Jurkat, Clone E6-1 (cell line): ENCODE data around the gene ANKRD44.

Experiments used
- DNase-seq: peaks from one replicate; pipeline ENCODE4 v3.0.0-alpha.2; 2011; ENCODE audit warnings: low read depth, low spot score
- H3K4me3 ChIP-seq: 2 replicates; pipeline ENCODE4 v1.5.1; 2011; ENCODE audit warnings: mild to moderate bottlenecking, low read length, control low read depth, moderate library complexity

The ANKRD44 gene

DNA sequence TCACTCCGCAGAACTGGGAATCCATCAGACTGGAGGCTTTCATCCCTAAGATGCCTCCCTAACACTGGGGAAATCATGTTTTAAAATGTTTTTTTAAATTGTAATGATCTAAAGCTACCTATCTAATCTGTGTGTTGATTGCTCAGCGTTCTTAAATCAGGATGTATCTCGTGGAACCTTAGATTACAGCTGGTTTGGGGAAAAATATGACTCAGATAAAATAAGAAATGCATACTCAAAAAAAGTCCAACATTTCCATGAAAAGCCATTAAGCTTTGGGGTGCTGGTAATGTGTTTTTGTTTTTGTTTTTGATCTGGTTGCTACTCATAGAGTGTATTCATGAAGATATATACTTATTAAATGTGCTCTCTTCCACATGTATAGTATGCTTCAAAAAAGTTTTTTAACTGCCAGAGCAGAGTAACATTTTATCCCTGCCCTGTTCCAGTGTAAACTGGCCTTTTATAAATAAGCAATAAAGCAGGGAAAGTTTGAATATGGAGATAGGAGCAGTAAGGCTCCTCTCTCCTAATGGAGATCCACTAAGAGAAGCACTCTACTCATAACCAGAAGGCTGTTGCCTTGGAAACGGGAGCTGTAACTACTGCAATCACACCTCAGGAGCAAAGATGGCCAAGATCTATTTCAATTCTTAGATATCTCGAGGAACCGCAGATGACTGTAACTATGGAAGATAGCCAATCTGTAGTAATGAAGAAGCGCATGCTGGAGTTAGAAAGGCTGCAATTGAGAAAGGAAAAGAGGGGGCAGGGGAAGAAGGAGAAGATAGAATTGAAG lies 41.6 kb downstream of the ANKRD44 start:
- DNase-seq: no peak
- H3K4me3 ChIP-seq: no peak overlapping the region

DNA sequence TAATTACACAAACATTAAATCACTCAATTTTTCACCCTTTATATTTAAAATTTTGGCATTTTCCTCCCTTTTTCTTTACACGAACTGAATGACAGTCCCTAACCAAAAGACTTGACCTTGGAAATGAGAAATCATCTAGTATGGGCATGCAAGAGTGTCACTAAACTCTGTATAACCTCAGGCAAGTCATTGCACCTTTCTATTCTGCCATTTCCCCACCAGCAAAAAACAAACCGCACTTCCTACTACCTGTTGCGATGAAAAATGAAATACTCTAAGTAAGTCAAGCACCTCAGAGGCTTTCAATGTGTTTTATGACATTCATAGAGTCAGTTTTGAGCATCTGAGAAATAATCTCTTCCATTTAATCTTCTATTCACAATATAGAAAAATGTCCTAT lies 44.1 kb downstream of the ANKRD44 start:
- no peak overlapping the region for H3K4me3 ChIP-seq
- DNase-seq: no peak

DNA sequence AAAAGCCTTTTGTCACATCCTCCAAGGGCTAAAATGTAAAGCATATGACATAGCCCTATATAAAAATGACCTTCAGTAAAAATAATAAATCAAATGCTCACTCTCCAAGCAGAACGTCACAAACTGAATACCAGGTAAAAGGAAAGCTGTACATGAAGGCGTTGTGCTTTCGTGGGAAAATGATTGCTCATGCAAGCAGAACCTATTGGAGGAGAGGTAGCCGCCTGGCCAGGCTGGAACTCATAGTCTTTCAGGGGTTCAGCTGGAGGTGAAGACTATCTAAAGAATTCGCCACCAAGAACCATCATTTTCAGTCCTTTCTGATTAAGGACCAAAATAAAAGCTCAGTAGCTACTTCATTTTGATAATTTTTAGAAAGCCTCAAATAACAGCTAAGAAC lies 44.7 kb downstream of the ANKRD44 start:
- no peak for DNase-seq
- no peak overlapping the region for H3K4me3 ChIP-seq

DNA sequence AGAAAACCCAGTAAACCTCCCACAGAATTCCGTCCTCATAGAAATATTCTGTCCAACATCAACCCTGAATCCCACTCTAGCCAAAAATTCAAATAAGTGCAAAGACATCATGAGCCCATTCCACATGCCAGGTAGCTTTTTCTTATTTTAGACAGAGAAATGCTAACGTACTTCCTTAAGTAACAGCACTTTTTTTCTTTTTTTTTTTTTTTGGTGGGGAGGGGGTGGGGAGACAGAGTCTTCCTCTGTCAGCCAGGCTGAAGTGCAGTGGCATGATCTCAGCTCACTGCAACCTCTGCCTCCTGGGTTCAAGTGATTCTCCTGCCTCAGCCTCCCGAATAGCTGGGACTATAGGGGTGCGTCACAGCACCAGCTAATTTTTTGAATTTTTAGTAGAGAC lies 45.5 kb downstream of the ANKRD44 start:
- no peak overlapping the region for H3K4me3 ChIP-seq

DNA sequence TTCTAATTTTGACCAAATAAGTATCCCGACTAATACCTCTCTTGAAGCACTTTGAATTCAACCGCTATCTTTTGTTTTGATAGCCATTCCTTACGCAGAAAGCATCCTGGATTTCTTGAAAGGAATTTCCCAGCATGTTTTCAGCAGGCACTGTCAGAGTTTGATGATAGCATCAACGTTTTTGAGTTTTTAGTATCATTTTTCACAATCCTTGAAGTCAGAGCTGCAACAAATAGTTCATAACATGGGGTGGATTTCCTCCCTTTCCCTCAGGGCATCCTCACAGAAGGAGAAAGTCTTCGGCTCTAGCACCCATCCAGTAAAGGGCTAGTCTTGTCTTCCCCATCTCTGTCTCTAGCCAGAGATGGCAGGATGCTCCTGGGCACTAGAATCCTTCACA lies 46.2 kb downstream of the ANKRD44 start:
- no peak overlapping the region for H3K4me3 ChIP-seq
- DNase-seq: no peak

More for the DNA sequence above, 45.5 kb downstream of the ANKRD44 start:
- DNase-seq: no peak

DNA sequence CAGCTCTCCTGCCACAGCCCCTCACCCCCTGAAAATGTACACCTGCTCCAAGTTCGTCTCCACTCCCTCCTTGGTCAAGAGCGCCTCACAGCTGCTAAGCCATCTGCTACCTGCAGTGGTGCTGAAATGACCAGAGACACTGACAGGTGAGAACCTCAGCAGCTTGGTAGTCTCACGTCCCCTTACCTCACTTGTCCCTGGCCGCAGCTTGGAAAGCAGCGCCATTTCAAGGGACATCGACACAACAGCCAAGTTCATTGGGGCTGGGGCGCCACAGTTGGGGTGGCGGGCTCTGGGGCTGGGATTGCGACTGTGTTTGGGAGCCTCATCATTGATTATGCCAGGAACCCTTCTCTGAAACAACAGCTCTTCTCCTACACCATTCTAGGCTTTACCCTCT lies 47.5 kb downstream of the ANKRD44 start:
- DNase-seq: no peak
- H3K4me3 ChIP-seq: no peak overlapping the region

DNA sequence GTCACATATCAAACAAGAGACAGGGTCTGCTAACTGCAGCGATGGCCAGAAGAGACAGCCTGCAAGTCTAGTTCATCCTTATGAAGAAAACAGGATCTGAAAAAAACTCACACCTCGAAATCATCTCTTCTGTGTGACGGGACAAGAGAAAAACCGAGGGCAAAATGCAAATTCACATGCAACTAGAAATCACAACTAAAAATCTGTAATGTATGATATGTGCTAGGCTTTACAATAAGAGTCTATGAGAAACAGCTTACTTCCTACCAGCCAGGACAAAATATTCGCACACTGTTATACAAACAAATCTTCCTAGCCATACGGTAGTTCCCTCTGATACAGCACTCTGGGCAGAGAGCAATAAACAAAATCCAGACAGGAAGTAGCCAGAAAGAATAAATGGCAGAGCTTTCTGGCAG lies 48.8 kb downstream of the ANKRD44 start:
- no peak for DNase-seq
- no peak overlapping the region for H3K4me3 ChIP-seq

DNA sequence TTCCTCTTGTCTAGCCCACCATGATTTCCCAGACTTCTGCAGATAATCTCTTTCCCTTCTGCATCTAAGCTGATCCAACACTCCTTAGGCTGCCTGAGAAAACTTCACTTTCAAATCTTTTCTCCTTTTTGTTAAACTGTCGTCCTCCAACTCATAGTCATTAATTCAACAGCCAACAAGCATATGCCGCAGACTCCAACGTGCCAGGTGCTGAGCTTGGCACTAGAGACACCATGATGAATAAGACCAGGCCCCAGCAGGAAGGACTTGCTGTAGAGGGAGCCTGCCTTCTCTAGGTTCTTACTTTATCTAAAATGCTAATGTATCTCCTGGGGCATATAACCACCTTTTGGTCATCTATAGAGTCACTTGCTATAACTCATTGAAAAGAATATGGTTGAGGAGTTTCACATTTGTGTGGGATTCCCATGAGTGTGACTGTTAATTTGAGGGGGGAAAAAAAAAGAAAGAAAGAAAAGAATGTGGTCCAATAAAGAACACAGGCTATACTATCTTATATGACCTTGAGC lies 51.0 kb downstream of the ANKRD44 start:
- DNase-seq: no peak
- no peak overlapping the region for H3K4me3 ChIP-seq

DNA sequence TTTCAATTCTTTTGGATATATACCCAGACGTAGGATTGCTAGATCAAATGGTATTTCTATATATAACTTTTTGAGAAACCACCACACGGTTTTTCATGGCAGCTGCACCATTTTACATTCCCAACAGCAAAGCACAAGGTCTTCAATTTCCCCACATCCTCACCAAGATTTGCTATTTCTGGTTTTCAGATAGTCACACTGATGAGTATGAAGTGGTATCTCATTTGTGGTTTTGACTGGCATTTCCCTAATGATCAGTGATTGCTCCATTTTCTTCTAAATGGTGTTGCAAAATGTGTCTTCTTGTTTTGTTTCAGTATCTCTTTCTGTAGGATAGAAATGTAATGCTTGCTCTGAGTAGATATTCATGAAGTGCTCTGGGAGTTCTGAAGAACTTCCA lies 52.0 kb downstream of the ANKRD44 start:
- peak; percentile 49 for DNase-seq
- no peak overlapping the region for H3K4me3 ChIP-seq

DNA sequence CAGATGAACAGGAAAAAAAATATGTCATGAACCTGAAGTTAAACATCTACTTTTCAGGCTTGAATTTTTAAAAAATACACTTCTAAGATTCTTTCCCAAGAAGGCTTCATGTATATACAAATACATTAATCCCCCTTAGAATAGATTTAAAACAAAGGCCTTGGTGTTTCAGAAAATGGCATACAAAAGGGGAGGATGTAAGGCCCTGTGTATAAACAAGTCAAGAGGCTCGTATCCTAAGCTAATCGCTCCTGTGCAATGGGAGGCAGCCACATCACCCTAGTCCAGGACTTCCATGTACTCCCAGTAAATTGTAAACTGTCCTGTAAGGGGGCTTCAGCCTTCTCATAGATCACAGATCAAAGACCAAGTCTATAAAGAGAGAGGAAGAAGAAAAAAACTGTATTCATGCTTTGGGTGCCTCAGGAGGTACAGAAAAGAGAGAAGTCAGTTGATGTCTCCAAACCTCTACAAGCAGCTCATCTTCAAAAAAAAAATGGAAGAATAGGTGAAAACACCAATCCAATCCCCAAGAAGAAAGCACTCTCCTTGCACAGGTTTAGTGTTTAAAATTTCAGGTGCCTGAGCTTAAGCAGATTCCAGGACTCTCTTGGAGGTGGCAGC lies 53.9 kb downstream of the ANKRD44 start:
- no peak overlapping the region for H3K4me3 ChIP-seq
- peak; percentile 17 for DNase-seq

DNA sequence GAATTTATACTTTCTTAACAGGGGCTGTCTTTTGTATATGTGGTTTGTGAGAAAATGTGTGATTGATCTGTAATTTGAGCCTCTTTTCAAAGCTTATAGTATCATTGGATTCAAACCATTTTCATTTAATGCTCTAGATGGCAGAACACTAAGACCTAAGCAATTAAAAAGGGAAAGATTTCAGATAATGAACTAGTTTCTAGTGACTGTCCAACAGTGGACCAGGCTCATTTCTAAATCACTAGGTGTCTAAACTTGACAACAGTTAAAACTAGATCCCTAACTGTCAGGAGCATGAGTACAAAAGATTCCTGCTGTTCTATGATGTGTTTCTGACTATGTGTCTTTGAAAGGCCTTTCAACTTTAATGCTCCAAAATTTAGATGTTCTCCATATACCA lies 54.6 kb downstream of the ANKRD44 start:
- no peak overlapping the region for H3K4me3 ChIP-seq
- DNase-seq: no peak

DNA sequence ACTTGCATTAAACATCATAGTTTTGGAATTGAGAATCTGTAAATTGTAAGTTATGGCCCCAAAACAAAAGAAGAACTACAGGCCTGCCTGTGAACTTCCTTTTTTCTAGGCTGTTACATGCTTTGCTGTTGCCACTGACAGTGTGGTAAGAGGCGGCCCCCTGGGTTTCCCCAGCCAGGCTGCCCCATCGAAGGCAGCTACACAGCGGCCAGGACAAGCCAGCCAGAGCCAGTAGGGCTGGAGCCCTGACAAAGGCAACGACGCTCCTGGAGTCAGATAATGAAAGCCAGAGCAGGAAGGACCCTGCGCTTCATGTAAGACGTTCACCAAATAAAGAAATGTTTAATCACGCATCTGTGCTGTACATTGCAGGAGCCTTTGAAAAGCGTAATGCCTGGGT lies 55.0 kb downstream of the ANKRD44 start:
- DNase-seq: peak; percentile 23
- H3K4me3 ChIP-seq: no peak overlapping the region

DNA sequence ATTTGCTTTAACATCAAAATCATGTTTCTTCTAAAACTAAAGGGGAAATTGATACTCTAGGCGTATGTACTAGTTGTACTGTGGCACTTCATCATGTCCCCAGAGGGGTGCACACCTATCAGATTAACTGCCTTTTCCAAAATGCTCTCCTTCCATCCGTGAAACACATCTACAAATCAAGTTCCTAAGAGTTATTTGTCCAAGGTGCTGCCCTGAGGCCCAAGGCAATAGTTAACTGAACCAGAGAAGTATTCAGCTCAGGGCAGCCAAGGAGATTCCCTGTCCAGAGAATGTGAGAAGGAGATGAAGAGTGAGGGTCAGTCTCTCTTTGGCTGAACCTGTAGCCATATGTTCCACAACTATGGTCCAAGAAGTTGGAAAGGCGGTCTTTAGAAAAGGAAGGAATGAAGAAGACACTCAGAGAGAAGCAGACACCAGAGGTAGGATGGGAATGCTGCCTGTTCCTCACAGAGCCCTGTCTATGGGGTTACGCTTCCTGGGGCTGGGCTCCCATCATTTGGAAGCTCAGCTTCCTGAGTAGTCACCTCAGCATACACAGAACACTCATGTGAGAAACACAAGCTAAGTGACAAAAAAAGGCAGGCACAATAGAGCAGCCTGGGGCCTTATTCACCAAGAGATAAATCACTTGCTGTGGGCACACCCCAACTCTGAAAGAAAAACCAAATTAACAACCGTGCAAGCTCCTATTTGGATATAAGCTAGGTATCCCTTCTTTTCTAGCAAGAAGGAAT lies 55.6 kb downstream of the ANKRD44 start:
- no peak for DNase-seq
- H3K4me3 ChIP-seq: no peak overlapping the region

DNA sequence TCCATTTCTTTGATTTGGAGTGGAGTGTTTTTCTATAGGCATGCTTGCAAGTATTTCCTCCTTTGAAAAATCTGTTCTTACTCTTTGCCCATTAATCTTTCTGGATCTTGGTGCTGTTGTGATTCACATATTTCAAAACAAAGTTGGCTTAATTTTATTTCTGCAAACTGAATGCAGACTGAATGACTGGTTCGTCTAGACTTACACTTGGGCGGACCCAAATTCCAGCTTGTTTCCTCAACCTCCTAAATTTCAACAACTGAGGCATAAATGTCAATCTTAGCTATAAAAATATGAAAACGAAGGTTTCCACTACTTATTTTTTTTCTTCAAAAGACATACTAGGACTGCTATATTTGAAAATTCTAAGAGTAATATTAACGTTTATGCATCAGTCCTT lies 59.0 kb downstream of the ANKRD44 start:
- no peak overlapping the region for H3K4me3 ChIP-seq
- no peak for DNase-seq

DNA sequence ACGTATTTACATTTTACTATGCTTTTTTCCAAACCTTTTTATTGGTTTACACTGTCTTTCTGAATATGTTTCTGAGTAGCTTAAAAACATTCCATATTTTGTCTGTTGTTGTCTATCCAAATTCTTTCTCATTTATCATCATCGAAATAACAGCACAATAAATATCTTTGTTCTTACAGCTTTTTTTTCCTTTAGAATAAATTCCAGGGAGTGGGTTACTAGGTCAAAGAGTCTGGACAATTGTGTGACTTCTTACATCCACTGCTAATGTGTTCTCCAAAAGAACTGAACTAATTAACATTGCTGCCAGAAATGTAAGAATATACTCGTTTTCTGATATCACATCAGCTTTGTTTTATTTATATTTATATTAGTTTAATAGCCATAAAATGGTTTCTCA lies 59.4 kb downstream of the ANKRD44 start:
- H3K4me3 ChIP-seq: no peak overlapping the region
- DNase-seq: no peak

DNA sequence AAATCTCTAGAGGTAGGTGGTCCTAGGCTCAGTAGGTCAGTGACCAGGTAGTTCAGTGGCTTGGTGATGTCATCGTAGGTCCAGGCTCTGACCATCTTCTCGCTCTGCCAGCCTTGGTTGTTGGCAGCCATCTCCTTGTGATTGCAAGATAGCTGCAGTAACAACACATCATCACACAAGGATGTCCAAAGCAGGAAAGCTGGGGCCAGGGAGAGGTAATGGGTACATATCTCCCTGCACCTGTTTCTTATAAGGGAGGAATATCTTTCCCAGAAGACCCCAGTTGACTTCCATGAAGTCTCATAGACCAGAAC lies 60.5 kb downstream of the ANKRD44 start:
- DNase-seq: no peak
- no peak overlapping the region for H3K4me3 ChIP-seq

DNA sequence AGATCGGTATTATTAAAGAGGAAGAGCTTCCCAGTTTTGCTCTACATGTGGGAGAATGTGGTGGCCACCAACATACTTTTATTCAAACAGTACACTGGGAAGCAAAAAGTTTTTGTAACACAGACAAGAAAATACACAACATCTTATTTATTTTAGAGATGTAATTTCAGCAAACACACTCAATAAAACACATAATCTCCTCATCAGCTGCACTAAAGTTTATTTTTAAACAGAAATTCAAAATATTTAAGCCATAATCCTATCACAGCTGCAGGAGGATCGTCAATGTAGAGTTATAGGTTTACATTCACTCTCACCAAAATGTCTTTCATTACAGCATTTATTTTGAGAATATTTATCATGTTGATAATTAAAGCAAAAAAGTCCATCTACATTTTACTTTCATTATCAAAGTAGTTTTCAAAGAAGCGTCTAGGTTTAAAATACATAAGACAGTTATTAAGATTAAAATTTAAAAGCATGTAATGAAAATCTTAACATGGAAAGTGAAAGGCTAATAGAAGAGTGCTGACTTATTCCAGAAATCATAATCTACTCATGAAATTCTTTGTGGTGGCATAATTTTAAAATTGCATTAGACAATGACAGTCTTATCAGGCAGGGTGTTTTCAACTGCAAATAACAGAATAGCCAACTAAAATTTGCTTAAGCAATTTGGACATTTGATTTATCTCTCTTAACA lies 61.0 kb downstream of the ANKRD44 start:
- no peak overlapping the region for H3K4me3 ChIP-seq
- DNase-seq: no peak

DNA sequence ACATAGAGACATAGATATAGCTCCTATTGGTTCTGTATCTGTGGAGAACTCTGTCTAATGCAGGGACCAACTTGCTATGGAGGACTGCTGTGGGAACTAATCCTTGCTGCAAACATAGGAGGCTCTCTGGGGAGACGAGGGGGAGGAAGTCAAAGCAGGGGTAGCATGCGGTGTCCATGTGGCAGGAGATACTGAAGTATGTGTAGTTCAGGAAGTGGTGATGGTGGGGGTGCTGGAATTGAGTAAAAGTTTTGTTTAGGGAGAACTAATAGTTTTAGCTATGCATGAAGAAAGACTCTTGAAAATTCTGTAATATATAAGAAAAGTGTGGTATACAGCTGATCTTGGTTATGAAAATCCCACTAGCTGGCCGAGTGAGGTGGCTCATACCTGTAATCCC lies 62.0 kb downstream of the ANKRD44 start:
- DNase-seq: peak; percentile 37
- H3K4me3 ChIP-seq: no peak overlapping the region

DNA sequence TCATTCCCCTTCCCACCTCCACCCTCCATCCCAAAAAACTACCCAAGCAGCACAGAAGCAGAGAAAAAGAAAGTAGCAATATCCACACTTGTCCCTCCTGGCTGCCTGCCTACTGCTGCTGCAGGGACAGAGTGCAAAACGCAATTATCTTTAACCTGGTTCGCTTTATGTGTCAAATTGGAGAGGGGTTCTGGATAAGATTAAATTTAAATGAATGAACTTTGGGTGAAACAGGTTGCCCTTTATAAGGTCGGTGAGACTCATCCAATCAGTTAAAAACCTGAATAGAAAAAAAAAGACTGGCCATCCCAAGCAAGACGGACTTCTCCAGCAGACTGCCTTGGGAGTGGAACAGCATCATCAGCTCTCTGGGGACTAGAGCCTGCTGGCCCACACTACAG lies 62.6 kb downstream of the ANKRD44 start:
- no peak overlapping the region for H3K4me3 ChIP-seq
- no peak for DNase-seq

DNA sequence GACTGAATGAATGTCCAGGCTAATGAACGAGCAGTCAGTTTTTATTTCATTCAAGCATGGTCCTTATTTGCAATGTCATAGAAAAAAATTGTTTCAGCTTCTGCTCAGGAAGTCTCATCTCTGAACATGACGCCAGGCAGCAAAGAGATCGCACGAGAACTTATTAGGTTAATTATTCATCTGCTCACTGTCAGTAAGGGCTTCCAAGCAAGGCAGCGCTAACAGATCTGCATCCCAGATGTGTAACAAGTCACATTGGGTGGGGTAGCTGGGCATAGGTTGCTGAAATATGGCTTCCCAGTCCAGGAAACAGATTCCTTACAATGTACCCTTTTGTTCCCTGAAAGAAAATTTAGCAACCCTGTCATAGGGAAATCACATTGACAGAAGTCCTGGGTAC lies 63.5 kb downstream of the ANKRD44 start:
- no peak for DNase-seq

More for the DNA sequence above, 63.5 kb downstream of the ANKRD44 start:
- H3K4me3 ChIP-seq: no peak overlapping the region
